HepG2 (cell line): ENCODE results near the gene ABI2. TPM values are rescaled to one million over a fixed set of nuclear protein-coding genes. Genes with fewer than 3 reads are reported as not detected.
A peak's percentile ranks its signal among the peaks of the same experiment; 100 is the strongest.

Source experiments
- DRAP1 ChIP-seq: IDR thresholded peaks from 2 replicates; pipeline ENCODE4 v1.6.1; 2016; ENCODE audit warnings: missing genetic modification reagents, missing compliant biosample characterization
- GPN1 ChIP-seq: sonication (generic); formaldehyde crosslinking; IDR thresholded peaks from 2 replicates; pipeline ENCODE4 v1.5.1; 2020; ENCODE audit warnings: missing genetic modification reagents, borderline replicate concordance
- HHEX ChIP-seq: IDR thresholded peaks from 2 replicates; pipeline ENCODE4 v1.6.1; 2016; ENCODE audit warnings: control low read depth
- HMG20B ChIP-seq: conservative IDR thresholded peaks from 2 replicates; pipeline ENCODE4 v1.6.1; 2016; ENCODE audit warnings: missing genetic modification reagents, missing compliant biosample characterization
- KLF15 ChIP-seq: sonication (generic); formaldehyde crosslinking; IDR thresholded peaks from 2 replicates; pipeline ENCODE4 v1.8.1; 2023; ENCODE audit warnings: borderline replicate concordance, mild to moderate bottlenecking, inconsistent platforms, missing genetic modification reagents, mixed read lengths
- KMT2A ChIP-seq: sonication (generic); formaldehyde crosslinking; IDR thresholded peaks from 2 replicates; pipeline ENCODE4 v1.4.0; 2020; ENCODE audit warnings: missing genetic modification reagents
- NFKB2 ChIP-seq: sonication (generic); formaldehyde crosslinking; IDR thresholded peaks from 2 replicates; pipeline ENCODE4 v1.4.0; 2020; ENCODE audit warnings: missing genetic modification reagents, borderline replicate concordance
- NRL ChIP-seq: sonication (generic); formaldehyde crosslinking; IDR thresholded peaks from 2 replicates; pipeline ENCODE4 v1.5.0; 2020; ENCODE audit warnings: missing genetic modification reagents, mild to moderate bottlenecking, moderate library complexity, borderline replicate concordance
- PHF20 ChIP-seq: sonication (generic); formaldehyde crosslinking; IDR thresholded peaks from 2 replicates; pipeline ENCODE4 v1.5.0; 2020; ENCODE audit warnings: mild to moderate bottlenecking, missing genetic modification reagents
- RBAK ChIP-seq: sonication (generic); formaldehyde crosslinking; IDR thresholded peaks from 2 replicates; pipeline ENCODE4 v1.5.1; 2020; ENCODE audit warnings: mild to moderate bottlenecking, missing genetic modification reagents
- SAFB2 ChIP-seq: sonication (generic); formaldehyde crosslinking; IDR thresholded peaks from 2 replicates; pipeline ENCODE4 v1.5.1; 2020; ENCODE audit warnings: missing genetic modification reagents, low read depth, mild to moderate bottlenecking, borderline replicate concordance
- SKIL ChIP-seq: sonication (generic); formaldehyde crosslinking; IDR thresholded peaks from 2 replicates; pipeline ENCODE4 v1.8.0; 2022; ENCODE audit warnings: missing genetic modification reagents, mild to moderate bottlenecking, moderate library complexity, borderline replicate concordance
- SNAPC2 ChIP-seq: sonication (generic); formaldehyde crosslinking; IDR thresholded peaks from 2 replicates; pipeline ENCODE4 v1.8.1; 2022; ENCODE audit warnings: mild to moderate bottlenecking, missing genetic modification reagents
- SRSF1 ChIP-seq: fragments of 200-400 bp; formaldehyde crosslinking; optimal IDR thresholded peaks from 2 replicates; pipeline ENCODE3; 2017; ENCODE audit warnings: mild to moderate bottlenecking, low read depth, low read length, moderate library complexity
- TEAD2 ChIP-seq: sonication (generic); formaldehyde crosslinking; IDR thresholded peaks from 2 replicates; pipeline ENCODE4 v1.9.0; 2021; ENCODE audit warnings: missing genetic modification reagents
- ZEB1 ChIP-seq: IDR thresholded peaks from 2 replicates; pipeline ENCODE4 v1.6.1; 2012; ENCODE audit warnings: mild to moderate bottlenecking, low read depth, inconsistent platforms; ENCODE audit not compliant: insufficient replicate concordance
- ZFP36 ChIP-seq: fragments of 150-350 bp; IDR thresholded peaks from 2 replicates; pipeline ENCODE4 v1.6.1; 2018; ENCODE audit warnings: borderline replicate concordance, low read length, low read depth; ENCODE audit not compliant: partially characterized antibody
- ZMAT5 ChIP-seq: sonication (generic); formaldehyde crosslinking; IDR thresholded peaks from 2 replicates; pipeline ENCODE4 v1.5.0; 2020; ENCODE audit warnings: mild to moderate bottlenecking, low read depth, missing genetic modification reagents, borderline replicate concordance
- ZNF264 ChIP-seq: sonication (generic); formaldehyde crosslinking; IDR thresholded peaks from 2 replicates; pipeline ENCODE4 v1.4.0; 2020; ENCODE audit warnings: missing genetic modification reagents
- ZNF878 ChIP-seq: sonication (generic); formaldehyde crosslinking; IDR thresholded peaks from 2 replicates; pipeline ENCODE4 v1.8.1; 2023; ENCODE audit warnings: mild to moderate bottlenecking, missing genetic modification reagents, moderate library complexity
- ZSCAN22 ChIP-seq: sonication (generic); formaldehyde crosslinking; IDR thresholded peaks from 2 replicates; pipeline ENCODE4 v1.4.0; 2020; ENCODE audit warnings: mild to moderate bottlenecking, missing genetic modification reagents
- polyA plus RNA-seq, 8 experiments: library from polyadenylated mRNA; depleted of rRNA in 3 of 8; stranded (reverse) in 7 of 8; unstranded in 1 of 8; fragments of >200 nt; fragmentation: Illumina TruSeq in 4 of 8; extraction: Trizol in 4 of 8; gene quantifications; 2 replicates each; pipeline versions ENCODE4 v1.2.1 to v1.2.3, GENCODE V29; 2011 to 2016; ENCODE audit warnings: low read depth in 4 of 8, missing spikeins in 1 of 8, mixed read lengths in 1 of 8; ENCODE audit not compliant: insufficient read depth in 1 of 8
- total RNA-seq, 5 experiments: library from RNA; depleted of rRNA; stranded (reverse); fragments of >200 nt; fragmentation: Illumina TruSeq; extraction: Trizol; gene quantifications; 2 replicates each; pipeline ENCODE4 v1.2.3, GENCODE V29; 2016; ENCODE audit warnings: low read depth in 1 of 5
- TF ChIP-seq, protein P1 (sequence below): sonication (generic); formaldehyde crosslinking; IDR thresholded peaks from 2 replicates; pipeline ENCODE4 v1.5.0; 2020; ENCODE audit warnings: mild to moderate bottlenecking, missing genetic modification reagents, borderline replicate concordance

ABI2 gene
- total and polyA plus RNA-seq, 2 of the 13 experiments (the other 11 are each of a cell fraction or from before 2014, with no cell fraction given), result 28.4 to 32.4 TPM

DNA sequence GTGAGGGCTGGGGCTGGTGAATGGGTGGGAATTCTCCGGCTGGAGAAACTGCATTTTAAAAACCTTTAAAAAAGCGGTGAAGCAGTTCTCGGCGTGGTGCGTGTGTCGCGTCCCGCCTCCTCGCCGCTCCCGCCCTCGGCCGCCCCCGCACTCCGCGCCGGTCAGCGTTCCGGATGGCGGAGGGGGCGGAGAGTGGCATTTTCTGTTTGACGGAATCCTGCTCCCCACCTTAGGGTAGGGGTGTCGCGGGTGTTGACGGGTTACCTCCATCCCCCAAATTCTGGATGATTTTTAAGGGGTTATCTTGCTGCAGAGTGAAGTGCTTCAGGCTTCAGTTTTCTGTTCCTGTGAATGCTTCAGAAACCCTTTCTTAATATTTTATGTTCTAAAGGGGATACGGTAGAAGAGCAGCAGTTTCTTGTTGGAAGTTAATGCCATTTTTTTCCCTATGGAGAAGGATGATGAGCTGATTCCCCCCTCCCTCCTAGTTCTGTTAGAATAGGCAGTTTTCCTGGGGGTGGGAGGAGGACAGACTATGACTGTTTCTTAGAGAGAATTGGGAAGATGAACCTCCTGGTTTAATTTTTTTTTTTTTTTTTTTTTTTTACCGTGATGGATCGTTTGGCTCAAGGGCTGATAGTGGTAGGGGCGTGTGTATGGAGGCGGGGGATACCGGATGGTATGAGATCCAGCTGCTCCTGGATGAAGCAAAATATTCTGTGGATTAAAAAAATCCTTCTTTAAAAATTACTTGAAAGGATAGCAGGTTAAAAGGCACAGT, 756 bp downstream of the ABI2 start (continued):
- TF ChIP-seq, protein P1, sequence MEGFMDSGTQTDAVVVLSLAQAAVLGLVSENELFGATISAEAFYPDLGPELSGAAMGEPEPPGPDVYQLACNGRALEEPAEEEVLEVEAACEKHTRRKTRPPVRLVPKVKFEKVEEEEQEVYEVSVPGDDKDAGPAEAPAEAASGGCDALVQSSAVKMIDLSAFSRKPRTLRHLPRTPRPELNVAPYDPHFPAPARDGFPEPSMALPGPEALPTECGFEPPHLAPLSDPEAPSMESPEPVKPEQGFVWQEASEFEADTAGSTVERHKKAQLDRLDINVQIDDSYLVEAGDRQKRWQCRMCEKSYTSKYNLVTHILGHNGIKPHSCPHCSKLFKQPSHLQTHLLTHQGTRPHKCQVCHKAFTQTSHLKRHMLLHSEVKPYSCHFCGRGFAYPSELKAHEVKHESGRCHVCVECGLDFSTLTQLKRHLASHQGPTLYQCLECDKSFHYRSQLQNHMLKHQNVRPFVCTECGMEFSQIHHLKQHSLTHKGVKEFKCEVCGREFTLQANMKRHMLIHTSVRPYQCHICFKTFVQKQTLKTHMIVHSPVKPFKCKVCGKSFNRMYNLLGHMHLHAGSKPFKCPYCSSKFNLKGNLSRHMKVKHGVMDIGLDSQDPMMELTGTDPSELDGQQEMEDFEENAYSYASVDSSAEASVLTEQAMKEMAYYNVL (CRISPR knock-in tag), result no peak
- peak; percentile 70 for TF ChIP-seq KMT2A
- TF ChIP-seq ZNF878 (CRISPR knock-in tag), result no peak
- TF ChIP-seq ZEB1, result no peak
- TF ChIP-seq ZMAT5 (CRISPR knock-in tag), result no peak
- no peak for TF ChIP-seq HMG20B
- no peak for TF ChIP-seq ZSCAN22
- TF ChIP-seq SAFB2 (CRISPR knock-in tag), result no peak; the same call in 1 of the 2 replicates
- TF ChIP-seq NRL (CRISPR knock-in tag), result no peak
- no peak for TF ChIP-seq RBAK
- TF ChIP-seq SNAPC2, result 0 out of 2 replicates have a peak, but pooled peaks have one; percentile 7
- no peak for TF ChIP-seq SRSF1
- no peak for TF ChIP-seq ZNF264 (CRISPR knock-in tag)
- TF ChIP-seq KLF15, result no peak
- no peak for TF ChIP-seq DRAP1 (CRISPR knock-in tag)
- TF ChIP-seq ZFP36, result no peak
- no peak for TF ChIP-seq TEAD2 (CRISPR knock-in tag)
- TF ChIP-seq HHEX (CRISPR knock-in tag), result no peak
- TF ChIP-seq GPN1, result no peak
- TF ChIP-seq SKIL (CRISPR knock-in tag), result no peak
- TF ChIP-seq PHF20 (CRISPR knock-in tag), result no peak
- TF ChIP-seq NFKB2, result peak; percentile 57; the same call in 1 of the 2 replicates
